Panc1 (cell line): ENCODE results near the gene IL31RA.

Experiments
- POLR2AphosphoS5 ChIP-seq: IDR thresholded peaks from 2 replicates; pipeline ENCODE4 v1.6.1; 2012; ENCODE audit warnings: mild to moderate bottlenecking, low read depth, low read length, moderate library complexity
- TCF7L2 ChIP-seq: IDR thresholded peaks from 2 replicates; pipeline ENCODE4 v1.6.1; 2011; ENCODE audit warnings: mild to moderate bottlenecking, low read depth, low read length, inconsistent platforms
- TF ChIP-seq, protein P1 (sequence below): fragments of 450-650 bp; IDR thresholded peaks from 2 replicates; pipeline ENCODE4 v1.5.1; 2017; ENCODE audit warnings: mild to moderate bottlenecking
- TF ChIP-seq, protein P2 (sequence below), 2 experiments: IDR thresholded peaks; 2 replicates each; pipeline ENCODE4 v1.6.1; 2011 to 2012; ENCODE audit warnings: low read depth in 2 of 2, control low read depth in 1 of 2, low read length in 1 of 2, mild to moderate bottlenecking in 1 of 2, moderate library complexity in 1 of 2; ENCODE audit not compliant: insufficient read depth in 1 of 2

DNA sequence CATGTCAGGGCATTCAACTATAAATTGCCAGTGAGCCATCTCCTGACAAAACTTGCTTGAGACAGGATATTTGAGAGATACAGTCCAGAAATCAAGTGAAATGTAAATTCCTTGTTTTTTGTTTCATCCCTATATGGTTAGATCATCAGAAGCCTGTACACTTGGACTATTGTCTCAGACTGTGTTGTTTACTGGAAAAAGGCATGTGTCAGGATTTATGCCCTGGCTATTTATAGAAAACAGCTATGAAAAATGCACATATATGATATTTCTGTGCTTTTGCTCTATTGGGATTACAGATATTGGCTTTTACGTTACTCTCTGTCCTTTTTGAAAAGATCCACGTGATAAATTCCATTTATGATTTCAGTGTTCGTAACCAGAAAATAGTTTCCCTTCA, 44.2 kb downstream of the IL31RA start:
- TF ChIP-seq, protein P1, sequence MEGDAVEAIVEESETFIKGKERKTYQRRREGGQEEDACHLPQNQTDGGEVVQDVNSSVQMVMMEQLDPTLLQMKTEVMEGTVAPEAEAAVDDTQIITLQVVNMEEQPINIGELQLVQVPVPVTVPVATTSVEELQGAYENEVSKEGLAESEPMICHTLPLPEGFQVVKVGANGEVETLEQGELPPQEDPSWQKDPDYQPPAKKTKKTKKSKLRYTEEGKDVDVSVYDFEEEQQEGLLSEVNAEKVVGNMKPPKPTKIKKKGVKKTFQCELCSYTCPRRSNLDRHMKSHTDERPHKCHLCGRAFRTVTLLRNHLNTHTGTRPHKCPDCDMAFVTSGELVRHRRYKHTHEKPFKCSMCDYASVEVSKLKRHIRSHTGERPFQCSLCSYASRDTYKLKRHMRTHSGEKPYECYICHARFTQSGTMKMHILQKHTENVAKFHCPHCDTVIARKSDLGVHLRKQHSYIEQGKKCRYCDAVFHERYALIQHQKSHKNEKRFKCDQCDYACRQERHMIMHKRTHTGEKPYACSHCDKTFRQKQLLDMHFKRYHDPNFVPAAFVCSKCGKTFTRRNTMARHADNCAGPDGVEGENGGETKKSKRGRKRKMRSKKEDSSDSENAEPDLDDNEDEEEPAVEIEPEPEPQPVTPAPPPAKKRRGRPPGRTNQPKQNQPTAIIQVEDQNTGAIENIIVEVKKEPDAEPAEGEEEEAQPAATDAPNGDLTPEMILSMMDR, result no peak
- TF ChIP-seq POLR2AphosphoS5 (no peak), TCF7L2 (no peak)
- TF ChIP-seq, protein P2, sequence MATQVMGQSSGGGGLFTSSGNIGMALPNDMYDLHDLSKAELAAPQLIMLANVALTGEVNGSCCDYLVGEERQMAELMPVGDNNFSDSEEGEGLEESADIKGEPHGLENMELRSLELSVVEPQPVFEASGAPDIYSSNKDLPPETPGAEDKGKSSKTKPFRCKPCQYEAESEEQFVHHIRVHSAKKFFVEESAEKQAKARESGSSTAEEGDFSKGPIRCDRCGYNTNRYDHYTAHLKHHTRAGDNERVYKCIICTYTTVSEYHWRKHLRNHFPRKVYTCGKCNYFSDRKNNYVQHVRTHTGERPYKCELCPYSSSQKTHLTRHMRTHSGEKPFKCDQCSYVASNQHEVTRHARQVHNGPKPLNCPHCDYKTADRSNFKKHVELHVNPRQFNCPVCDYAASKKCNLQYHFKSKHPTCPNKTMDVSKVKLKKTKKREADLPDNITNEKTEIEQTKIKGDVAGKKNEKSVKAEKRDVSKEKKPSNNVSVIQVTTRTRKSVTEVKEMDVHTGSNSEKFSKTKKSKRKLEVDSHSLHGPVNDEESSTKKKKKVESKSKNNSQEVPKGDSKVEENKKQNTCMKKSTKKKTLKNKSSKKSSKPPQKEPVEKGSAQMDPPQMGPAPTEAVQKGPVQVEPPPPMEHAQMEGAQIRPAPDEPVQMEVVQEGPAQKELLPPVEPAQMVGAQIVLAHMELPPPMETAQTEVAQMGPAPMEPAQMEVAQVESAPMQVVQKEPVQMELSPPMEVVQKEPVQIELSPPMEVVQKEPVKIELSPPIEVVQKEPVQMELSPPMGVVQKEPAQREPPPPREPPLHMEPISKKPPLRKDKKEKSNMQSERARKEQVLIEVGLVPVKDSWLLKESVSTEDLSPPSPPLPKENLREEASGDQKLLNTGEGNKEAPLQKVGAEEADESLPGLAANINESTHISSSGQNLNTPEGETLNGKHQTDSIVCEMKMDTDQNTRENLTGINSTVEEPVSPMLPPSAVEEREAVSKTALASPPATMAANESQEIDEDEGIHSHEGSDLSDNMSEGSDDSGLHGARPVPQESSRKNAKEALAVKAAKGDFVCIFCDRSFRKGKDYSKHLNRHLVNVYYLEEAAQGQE (IDR thresholded peaks at IDR 0.05; ENCODE audit: insufficient read depth in 1 of 2, low read depth in 2 of 2, low read length in 1 of 2), result no peak
